Urinary bladder (tissue), 4 donors: ENCODE data around the gene RUNDC3A. TPM values are rescaled to one million over a fixed set of nuclear protein-coding genes. Genes with fewer than 3 reads are reported as not detected.

Experiments
- DNase-seq: peaks from one replicate; pipeline ENCODE4 v3.0.0-alpha.2; 2015; ENCODE audit errors: extremely low spot score
- H3K27ac ChIP-seq: one replicate; pipeline ENCODE4 v1.5.1; 2013; ENCODE audit warnings: low read depth, mild to moderate bottlenecking, moderate library complexity
- H3K36me3 ChIP-seq: one replicate; pipeline ENCODE4 v1.6.1; 2013; ENCODE audit warnings: mild to moderate bottlenecking, moderate library complexity; ENCODE audit not compliant: insufficient read depth
- H3K4me1 ChIP-seq: one replicate; pipeline ENCODE4 v1.6.1; 2013; ENCODE audit warnings: mild to moderate bottlenecking, moderate library complexity; ENCODE audit not compliant: insufficient read depth
- H3K4me3 ChIP-seq: one replicate; pipeline ENCODE4 v1.5.1; 2013; ENCODE audit warnings: low read depth, low read length
- WGBS: extraction: QIAGEN DNeasy Blood & Tissue Kit; methylation state at CpG from one replicate; pipeline ENCODE4 v1.1.7; 2013; 5-methylcytosine and 5-hydroxymethylcytosine counted together
- polyA plus RNA-seq: library from polyadenylated mRNA; stranded (reverse); fragments of 200-250 nt; gene quantifications from one replicate; pipeline ENCODE4 v1.2.3, GENCODE V29; 2013
- total RNA-seq: library from RNA; depleted of rRNA; stranded (reverse); fragments of >200 nt; gene quantifications from one replicate; pipeline ENCODE4 v1.2.3, GENCODE V29; 2014
- donor health status: healthy with polysubstance abuse.
- donor health status: healthy.

The RUNDC3A gene
- total and polyA plus RNA-seq, 2 donors, result 1.8 to 2.0 TPM

GRCh38 chr17:44273607-44274006, 34.8 kb upstream of the RUNDC3A start:
- Histone ChIP-seq H3K27ac (no peak overlapping the region), H3K36me3 (no peaks in the 10 kb centered on the region), H3K4me1 (no peaks in the 10 kb centered on the region), H3K4me3 (no peak overlapping the region)
- 81% methylated on average over 5 of the region's 5 CpGs for WGBS
- DNase-seq, result no peak

- H3K4me1 ChIP-seq, result no peaks in the 10 kb centered on the region
- DNase-seq, result no peak
- no peaks in the 10 kb centered on the region for H3K36me3 ChIP-seq
- WGBS, result 75% methylated on average over 4 of the region's 4 CpGs
- no peak overlapping the region for H3K27ac ChIP-seq
- H3K4me3 ChIP-seq, result no peak overlapping the region
Measured at GRCh38 chr17:44277976-44278375, 30.4 kb upstream of the RUNDC3A start.

- Histone ChIP-seq H3K4me3 (no peak overlapping the region), H3K27ac (no peak overlapping the region), H3K36me3 (no peaks in the 10 kb centered on the region), H3K4me1 (no peaks in the 10 kb centered on the region)
- no peak for DNase-seq
- WGBS, result 89% methylated on average over 2 of the region's 2 CpGs
Measured at GRCh38 chr17:44279346-44279665, 29.1 kb upstream of the RUNDC3A start.

- WGBS, result 36% methylated on average over 20 of the region's 20 CpGs
- H3K36me3 ChIP-seq, result no peaks in the 10 kb centered on the region
- no peak overlapping the region for H3K4me3 ChIP-seq
- H3K4me1 ChIP-seq, result no peaks in the 10 kb centered on the region
- H3K27ac ChIP-seq, result no peak overlapping the region
- no peak for DNase-seq
Measured at GRCh38 chr17:44279666-44280391, 28.6 kb upstream of the RUNDC3A start.

- Histone ChIP-seq H3K36me3 (no peaks in the 10 kb centered on the region), H3K27ac (no peak overlapping the region), H3K4me1 (no peaks in the 10 kb centered on the region)
Measured at GRCh38 chr17:44280392-44280937, 27.9 kb upstream of the RUNDC3A start.

GRCh38 chr17:44281570-44281969, 26.8 kb upstream of the RUNDC3A start:
- H3K4me3 ChIP-seq, result no peak overlapping the region
- no peak for DNase-seq
- H3K4me1 ChIP-seq, result no peaks in the 10 kb centered on the region
- no peak overlapping the region for H3K27ac ChIP-seq
- H3K36me3 ChIP-seq, result no peaks in the 10 kb centered on the region
- WGBS, result 87% methylated on average over 2 of the region's 2 CpGs

More at GRCh38 chr17:44280392-44280937, 27.9 kb upstream of the RUNDC3A start:
- 78% methylated on average over 12 of the region's 12 CpGs for WGBS
- H3K4me3 ChIP-seq, result no peak overlapping the region
- DNase-seq, result no peak

GRCh38 chr17:44282264-44282663, 26.1 kb upstream of the RUNDC3A start:
- no peak for DNase-seq
- 70% methylated on average over 3 of the region's 3 CpGs for WGBS

GRCh38 chr17:44283344-44284023, 24.9 kb upstream of the RUNDC3A start:
- no peak overlapping the region for H3K27ac ChIP-seq
- WGBS, result 76% methylated on average over 8 of the region's 8 CpGs
- DNase-seq, result no peak
- no peak overlapping the region for H3K4me3 ChIP-seq
- H3K4me1 ChIP-seq, result no peaks in the 10 kb centered on the region
- H3K36me3 ChIP-seq, result no peaks in the 10 kb centered on the region

More at GRCh38 chr17:44282264-44282663, 26.1 kb upstream of the RUNDC3A start:
- Histone ChIP-seq H3K27ac (no peak overlapping the region), H3K36me3 (no peaks in the 10 kb centered on the region), H3K4me1 (no peaks in the 10 kb centered on the region), H3K4me3 (no peak overlapping the region)

- DNase-seq, result no peak
- H3K4me3 ChIP-seq, result no peak overlapping the region
- 91% methylated on average over 4 of the region's 4 CpGs for WGBS
Measured at GRCh38 chr17:44284024-44284400, 24.4 kb upstream of the RUNDC3A start.

GRCh38 chr17:44287651-44288050, 20.8 kb upstream of the RUNDC3A start:
- no peak for DNase-seq
- WGBS, result 69% methylated on average over 8 of the region's 8 CpGs
- no peaks in the 10 kb centered on the region for H3K36me3 ChIP-seq

More at GRCh38 chr17:44284024-44284400, 24.4 kb upstream of the RUNDC3A start:
- H3K27ac ChIP-seq, result no peak overlapping the region
- no peaks in the 10 kb centered on the region for H3K36me3 ChIP-seq
- no peaks in the 10 kb centered on the region for H3K4me1 ChIP-seq

GRCh38 chr17:44293509-44294226, 14.7 kb upstream of the RUNDC3A start:
- WGBS, result 85% methylated on average over 9 of the region's 9 CpGs
- no peaks in the 10 kb centered on the region for H3K4me1 ChIP-seq
- no peak overlapping the region for H3K27ac ChIP-seq
- no peaks in the 10 kb centered on the region for H3K36me3 ChIP-seq
- DNase-seq, result no peak
- H3K4me3 ChIP-seq, result no peak overlapping the region

More at GRCh38 chr17:44287651-44288050, 20.8 kb upstream of the RUNDC3A start:
- H3K4me1 ChIP-seq, result no peaks in the 10 kb centered on the region
- H3K4me3 ChIP-seq, result no peak overlapping the region
- H3K27ac ChIP-seq, result no peak overlapping the region

GRCh38 chr17:44297975-44298374, 10.4 kb upstream of the RUNDC3A start:
- H3K36me3 ChIP-seq, result no peaks in the 10 kb centered on the region
- H3K27ac ChIP-seq, result no peak overlapping the region
- no peaks in the 10 kb centered on the region for H3K4me1 ChIP-seq
- H3K4me3 ChIP-seq, result no peak overlapping the region
- DNase-seq, result no peak
- WGBS, result 73% methylated on average over 3 of the region's 3 CpGs

GRCh38 chr17:44304651-44305050, 3.8 kb upstream of the RUNDC3A start:
- no peaks in the 10 kb centered on the region for H3K4me1 ChIP-seq
- DNase-seq, result no peak
- H3K36me3 ChIP-seq, result no peaks in the 10 kb centered on the region
- no peak overlapping the region for H3K27ac ChIP-seq
- no peak overlapping the region for H3K4me3 ChIP-seq
